ENCODE measurements around the gene WDR6. TPM values are rescaled to one million over a fixed set of nuclear protein-coding genes. Genes with fewer than 3 reads are reported as not detected.

WDR6 gene
- total and polyA plus RNA-seq, 7 experiments from 2014 or later = 147 to 335 (median 198) TPM

DNA sequence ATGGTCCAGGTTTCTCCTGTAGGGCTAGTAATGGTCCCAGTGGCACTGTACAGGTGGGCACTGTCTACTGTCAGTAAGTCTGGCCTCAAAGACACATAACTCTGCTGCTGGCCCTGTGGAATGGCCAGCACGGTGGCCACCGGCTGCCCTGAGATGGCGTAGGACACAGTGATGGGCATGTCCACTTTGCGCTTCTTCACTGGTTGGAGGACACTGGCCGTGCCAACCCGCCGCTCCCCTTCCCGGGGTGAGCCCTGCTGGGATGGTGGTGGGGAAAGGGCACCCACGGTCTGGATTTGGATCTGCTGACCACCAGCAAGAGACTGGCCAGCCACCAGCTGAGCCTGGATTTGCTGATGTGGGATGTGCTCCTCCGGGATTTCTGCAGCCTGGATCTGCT lies 50.1 kb downstream of the WDR6 start:
- H3K27ac Mint-ChIP-seq = no peak overlapping the region
- CTCF ChIA-PET = no interaction called here

DNA sequence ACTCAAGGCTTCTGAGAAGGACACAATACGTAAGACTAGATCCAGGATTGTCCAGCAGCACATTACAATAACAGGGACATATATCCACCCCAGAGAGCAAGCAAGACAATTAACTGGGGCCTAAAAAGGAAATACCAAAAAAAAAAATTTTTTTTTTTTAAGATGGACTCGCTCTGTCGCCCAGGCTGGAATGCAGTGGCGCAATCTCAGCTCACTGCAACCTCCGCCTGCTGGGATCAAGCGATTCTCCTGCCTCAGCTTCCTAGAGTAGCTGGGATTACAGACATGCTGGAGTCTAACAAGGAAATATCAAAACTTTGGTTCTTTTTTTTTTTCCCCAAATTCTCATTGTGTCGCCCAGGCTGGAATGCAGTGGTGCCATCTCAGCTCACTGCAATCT lies 50.8 kb downstream of the WDR6 start:
- Mint-ChIP-seq H3K27me3 (no peaks in the 10 kb centered on the region), H3K4me3 (no peak overlapping the region), H3K27ac (peak overlapping the region in 2 of 9 donors; percentile 12 to 38), H3K9me3 (no peaks in the 10 kb centered on the region), H3K4me1 (peaks cover 0 to 10% (median 5%) of the 10 kb centered on the region in 7 donors), H3K36me3 (peaks cover under 1 to 18% (median 12%) of the 10 kb centered on the region in 5 donors)
- no peaks in the 10 kb centered on the region for H3K27me3 ChIP-seq (ENCODE audit: control insufficient read depth in 2 of 2, insufficient read depth in 2 of 2, low read length in 2 of 2)
- no peak overlapping the region for H3K27ac ChIP-seq (ENCODE audit: low read depth, low read length)
- no peaks in the 10 kb centered on the region for H3K4me1 ChIP-seq (ENCODE audit: control insufficient read depth in 2 of 2, insufficient read depth in 2 of 2, low read length in 2 of 2)
- CTCF ChIA-PET = interaction anchor here (0.6 kb wide), 2 partner anchors 12 to 37 kb away, joined by 3 to 7 read pairs; no protein-coding TSS in a partner anchor
- POLR2A ChIA-PET = no interaction called here
- no peak for DNase-seq
- intact Hi-C loops (cut with micrococcal nuclease) = no loop called here
- H3K4me3 ChIP-seq (ENCODE audit: low read length) = no peak overlapping the region
- H3K9me3 ChIP-seq (ENCODE audit: control insufficient read depth in 2 of 3, low read length in 3 of 3) = no peaks in the 10 kb centered on the region
- peaks cover 9 to 53% (median 27%) of the 10 kb centered on the region in 3 experiments for H3K36me3 ChIP-seq (ENCODE audit: control insufficient read depth in 2 of 3, insufficient read depth in 3 of 3, low read length in 3 of 3)
- no peak for ATAC-seq

More for the DNA sequence above, 50.1 kb downstream of the WDR6 start:
- Histone ChIP-seq H3K9me3 (ENCODE audit: control insufficient read depth in 2 of 3, low read length in 3 of 3) (no peaks in the 10 kb centered on the region), H3K4me3 (ENCODE audit: low read length) (no peak overlapping the region), H3K36me3 (ENCODE audit: control insufficient read depth in 2 of 3, insufficient read depth in 3 of 3, low read length in 3 of 3) (peaks cover 9 to 54% (median 25%) of the 10 kb centered on the region in 3 experiments), H3K27me3 (ENCODE audit: control insufficient read depth in 2 of 2, insufficient read depth in 2 of 2, low read length in 2 of 2) (no peaks in the 10 kb centered on the region), H3K4me1 (ENCODE audit: control insufficient read depth in 2 of 2, insufficient read depth in 2 of 2, low read length in 2 of 2) (no peaks in the 10 kb centered on the region), H3K27ac (ENCODE audit: low read depth, low read length) (no peak overlapping the region)
- ATAC-seq = no peak
- POLR2A ChIA-PET = no interaction called here
- Mint-ChIP-seq H3K27me3 (no peaks in the 10 kb centered on the region), H3K4me1 (peaks cover 2 to 14% (median 7%) of the 10 kb centered on the region in 7 donors), H3K9me3 (no peaks in the 10 kb centered on the region), H3K4me3 (no peak overlapping the region), H3K36me3 (peaks cover 3 to 22% (median 14%) of the 10 kb centered on the region in 5 donors)
- DNase-seq = no peak
- intact Hi-C loops (cut with micrococcal nuclease) = no loop called here

Small RNA genes within 50 kb of the gene (microRNA-seq; reads per million reads assigned to microRNA genes)
- gene MIR191 (ENCODE audit: borderline microRNAs expressed) = 11,987 reads per million, percentile 94 among the genes with 10 or more reads in this experiment
- 1,472 reads per million, percentile 86 among the genes with 10 or more reads in this experiment for gene MIR425 (ENCODE audit: borderline microRNAs expressed)

Other genes starting within 250 kb of the WDR6 start
- gene PRKAR2A, start 159.5 kb upstream of the WDR6 start, total RNA-seq = 10 to 100 TPM; 25.9 to 45.1 (median 38.9) TPM
- 10 to 100 TPM; 10.3 to 12.5 TPM for gene PRKAR2A, start 159.5 kb upstream of the WDR6 start, polyA plus RNA-seq
- gene SLC25A20, start 108.5 kb upstream of the WDR6 start, total RNA-seq = 10 to 100 TPM in 4 of 5 experiments, 1 to 10 TPM in 1; 6.6 to 27.3 (median 12.8) TPM
- gene SLC25A20, start 108.5 kb upstream of the WDR6 start, polyA plus RNA-seq = 10 to 100 TPM; 15.7 to 19.4 TPM
- 100 to 1,000 TPM; 103 to 189 (median 150) TPM for gene ARIH2, start 88.5 kb upstream of the WDR6 start, total RNA-seq
- 100 to 1,000 TPM; 111 to 114 TPM for gene ARIH2, start 88.5 kb upstream of the WDR6 start, polyA plus RNA-seq
- gene P4HTM, start 17.1 kb upstream of the WDR6 start, total RNA-seq = 10 to 100 TPM; 37.9 to 74.7 (median 53.1) TPM
- 10 to 100 TPM; 19.7 to 28.0 TPM for gene P4HTM, start 17.1 kb upstream of the WDR6 start, polyA plus RNA-seq
- 10 to 100 TPM; 18.9 to 28.6 (median 24.1) TPM for gene DALRD3, start 11.2 kb downstream of the WDR6 start, total RNA-seq
- 10 to 100 TPM; 24.2 to 24.6 TPM for gene DALRD3, start 11.2 kb downstream of the WDR6 start, polyA plus RNA-seq
- 100 to 1,000 TPM in 1 of 5 experiments, 10 to 100 TPM in 4; 63.8 to 110 (median 89.3) TPM for gene NDUFAF3, start 14.7 kb downstream of the WDR6 start, total RNA-seq
- gene NDUFAF3, start 14.7 kb downstream of the WDR6 start, polyA plus RNA-seq = 100 to 1,000 TPM; 191 to 205 TPM
- 100 to 1,000 TPM; 102 to 206 (median 121) TPM for gene IMPDH2, start 22.0 kb downstream of the WDR6 start, total RNA-seq
- gene IMPDH2, start 22.0 kb downstream of the WDR6 start, polyA plus RNA-seq = 100 to 1,000 TPM; 109 to 123 TPM
- 100 to 1,000 TPM; 146 to 192 (median 184) TPM for gene QRICH1, start 86.7 kb downstream of the WDR6 start, total RNA-seq
- 10 to 100 TPM; 25.0 to 32.1 TPM for gene QRICH1, start 86.7 kb downstream of the WDR6 start, polyA plus RNA-seq
- 100 to 1,000 TPM; 212 to 258 (median 233) TPM for gene QARS1, start 97.4 kb downstream of the WDR6 start, total RNA-seq
- 100 to 1,000 TPM in 1 of 2 donors, 10 to 100 TPM in 1; 90.6 to 139 TPM for gene QARS1, start 97.4 kb downstream of the WDR6 start, polyA plus RNA-seq
- 100 to 1,000 TPM in 2 of 5 experiments, 10 to 100 TPM in 3; 60.0 to 106 (median 78.0) TPM for gene USP19, start 113.4 kb downstream of the WDR6 start, total RNA-seq
- 10 to 100 TPM; 29.9 to 55.9 TPM for gene USP19, start 113.4 kb downstream of the WDR6 start, polyA plus RNA-seq
- gene LAMB2, start 125.7 kb downstream of the WDR6 start, total RNA-seq = 1 to 10 TPM in 4 of 5 experiments, not detected in 1; 1.2 to 5.0 (median 1.9) TPM
- not detected for gene LAMB2, start 125.7 kb downstream of the WDR6 start, polyA plus RNA-seq
- gene CCDC71, start 158.9 kb downstream of the WDR6 start, total RNA-seq = 10 to 100 TPM; 16.5 to 39.5 (median 26.3) TPM
- gene CCDC71, start 158.9 kb downstream of the WDR6 start, polyA plus RNA-seq = 1 to 10 TPM; 2.0 to 2.3 TPM
- gene KLHDC8B, start 164.2 kb downstream of the WDR6 start, total RNA-seq = 1 to 10 TPM; 1.5 to 7.1 (median 5.2) TPM
- gene KLHDC8B, start 164.2 kb downstream of the WDR6 start, polyA plus RNA-seq = 10 to 100 TPM in 1 of 2 donors, 1 to 10 TPM in 1; 4.7 to 10.0 TPM